ENCODE data around the gene COX20. TPM values are rescaled to one million over a fixed set of nuclear protein-coding genes. Genes with fewer than 3 reads are reported as not detected.
"Not testable (repeated sequence)": the region's sequence is repeated elsewhere in the genome, so short reads cannot be mapped to it uniquely, and the experiment has no call there.

COX20 gene
- total RNA-seq, 1 donor from 2014 or later, result 68.8 TPM

DNA sequence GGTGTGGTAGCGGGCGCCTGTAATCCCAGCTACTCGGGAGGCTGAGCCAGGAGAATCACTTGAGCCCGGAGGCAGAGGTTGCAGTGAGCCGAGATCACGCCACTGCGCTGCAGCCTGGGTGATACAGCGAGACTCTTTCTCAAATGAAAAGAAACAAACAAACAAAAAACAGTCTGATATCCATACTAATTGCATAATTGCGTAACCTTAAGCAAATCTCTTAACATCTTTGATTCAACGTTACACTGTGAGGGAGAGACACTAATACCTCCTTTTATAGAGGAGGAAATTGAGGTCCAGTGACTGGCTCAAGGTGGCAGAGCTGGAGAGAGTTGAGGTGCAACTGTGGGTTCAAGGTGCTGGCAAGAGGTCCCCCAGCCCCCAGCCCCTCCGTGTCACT is 12.6 kb upstream of the COX20 start:
- no peak overlapping the region for H3K4me3 ChIP-seq
- no peak overlapping the region for H3K27ac ChIP-seq (replicated peaks)
- no peaks in the 10 kb centered on the region for H3K4me1 ChIP-seq
- DNase-seq, result no peak
- no peaks in the 10 kb centered on the region for H3K27me3 ChIP-seq (ENCODE audit: low read depth)
- TF ChIP-seq, protein P1, sequence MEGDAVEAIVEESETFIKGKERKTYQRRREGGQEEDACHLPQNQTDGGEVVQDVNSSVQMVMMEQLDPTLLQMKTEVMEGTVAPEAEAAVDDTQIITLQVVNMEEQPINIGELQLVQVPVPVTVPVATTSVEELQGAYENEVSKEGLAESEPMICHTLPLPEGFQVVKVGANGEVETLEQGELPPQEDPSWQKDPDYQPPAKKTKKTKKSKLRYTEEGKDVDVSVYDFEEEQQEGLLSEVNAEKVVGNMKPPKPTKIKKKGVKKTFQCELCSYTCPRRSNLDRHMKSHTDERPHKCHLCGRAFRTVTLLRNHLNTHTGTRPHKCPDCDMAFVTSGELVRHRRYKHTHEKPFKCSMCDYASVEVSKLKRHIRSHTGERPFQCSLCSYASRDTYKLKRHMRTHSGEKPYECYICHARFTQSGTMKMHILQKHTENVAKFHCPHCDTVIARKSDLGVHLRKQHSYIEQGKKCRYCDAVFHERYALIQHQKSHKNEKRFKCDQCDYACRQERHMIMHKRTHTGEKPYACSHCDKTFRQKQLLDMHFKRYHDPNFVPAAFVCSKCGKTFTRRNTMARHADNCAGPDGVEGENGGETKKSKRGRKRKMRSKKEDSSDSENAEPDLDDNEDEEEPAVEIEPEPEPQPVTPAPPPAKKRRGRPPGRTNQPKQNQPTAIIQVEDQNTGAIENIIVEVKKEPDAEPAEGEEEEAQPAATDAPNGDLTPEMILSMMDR (IDR thresholded peaks at IDR 0.05; ENCODE audit: borderline replicate concordance), result no peak
- H3K9me3 ChIP-seq (replicated peaks), result no peaks in the 10 kb centered on the region
- intact Hi-C loops (cut with micrococcal nuclease), result no loop called here
- H3K36me3 ChIP-seq, result no peaks in the 10 kb centered on the region

DNA sequence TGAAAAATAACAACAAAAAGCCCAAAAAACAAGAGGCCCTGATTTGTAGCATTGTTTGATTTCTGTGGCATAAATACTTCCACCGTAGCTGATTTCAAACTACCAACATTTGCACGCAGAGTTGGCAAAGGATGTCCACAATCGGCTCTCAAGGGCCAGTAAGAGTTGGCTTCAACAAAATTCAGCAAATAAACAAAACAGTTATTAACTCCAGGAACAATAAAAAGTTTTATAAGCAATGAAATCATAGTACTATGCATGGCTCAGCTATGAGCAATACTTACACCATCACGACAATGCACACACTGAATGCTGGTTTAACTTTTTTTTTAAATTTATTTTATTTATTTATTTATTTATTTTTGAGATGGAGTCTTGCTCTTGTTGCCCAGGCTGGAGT is 8.7 kb upstream of the COX20 start:
- TF ChIP-seq, protein P1 (IDR thresholded peaks at IDR 0.05; ENCODE audit: borderline replicate concordance), result no peak
- intact Hi-C loops (cut with micrococcal nuclease), result no loop called here
- no peak for DNase-seq
- Histone ChIP-seq H3K27me3 (ENCODE audit: low read depth) (no peaks in the 10 kb centered on the region), H3K27ac (replicated peaks) (no peak overlapping the region), H3K9me3 (replicated peaks) (no peaks in the 10 kb centered on the region), H3K4me3 (no peak overlapping the region), H3K36me3 (no peaks in the 10 kb centered on the region), H3K4me1 (no peaks in the 10 kb centered on the region)

DNA sequence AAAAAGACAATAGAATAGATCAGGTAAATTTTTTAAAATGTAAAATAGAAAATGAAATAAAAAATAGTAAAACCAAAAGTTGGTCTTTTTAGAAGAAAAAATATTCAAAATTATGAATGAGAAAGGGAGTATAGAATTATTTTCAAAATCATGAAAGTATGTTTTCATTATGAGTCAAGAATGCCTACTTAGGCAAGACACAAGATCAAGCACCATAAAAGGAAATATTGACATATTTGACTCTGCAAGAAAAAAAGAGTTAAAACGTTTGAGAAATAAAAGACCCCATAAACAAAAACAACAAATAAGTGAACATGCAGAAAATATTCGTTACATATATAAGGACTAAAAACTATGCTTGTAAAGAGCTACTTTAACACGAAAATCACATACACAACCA is 4.8 kb upstream of the COX20 start:
- H3K27ac ChIP-seq (replicated peaks), result no peak overlapping the region
- intact Hi-C loops (cut with micrococcal nuclease), result loop anchor here (10.0 kb wide), 1 partner anchor 144 kb away; no protein-coding TSS in a partner anchor
- no peak overlapping the region for H3K4me3 ChIP-seq
- peaks cover 13% of the 10 kb centered on the region for H3K4me1 ChIP-seq
- H3K9me3 ChIP-seq (replicated peaks), result no peaks in the 10 kb centered on the region
- no peaks in the 10 kb centered on the region for H3K27me3 ChIP-seq (ENCODE audit: low read depth)
- TF ChIP-seq, protein P1 (IDR thresholded peaks at IDR 0.05; ENCODE audit: borderline replicate concordance), result no peak
- no peak for DNase-seq
- no peaks in the 10 kb centered on the region for H3K36me3 ChIP-seq

DNA sequence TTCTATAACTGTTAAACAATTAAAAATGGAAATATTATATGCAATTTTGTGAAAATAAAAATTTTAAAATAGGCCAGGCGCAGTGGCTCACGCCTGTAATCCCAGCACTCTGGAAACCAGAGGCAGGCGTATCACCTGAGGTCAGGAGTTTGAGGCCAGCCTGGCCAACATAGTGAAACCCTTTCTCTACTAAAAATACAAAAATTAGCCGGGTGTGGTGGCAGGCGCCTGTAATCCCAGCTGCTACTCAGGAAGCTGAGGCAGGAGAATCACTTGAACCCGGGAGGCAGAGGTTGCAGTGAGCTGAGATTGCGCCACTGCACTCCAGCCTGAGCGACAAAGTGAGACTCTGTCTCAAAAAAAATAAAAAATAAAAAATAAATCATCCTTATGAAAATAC is 2.2 kb upstream of the COX20 start:
- H3K27me3 ChIP-seq (ENCODE audit: low read depth); DNase-seq; H3K9me3 ChIP-seq (replicated peaks); H3K36me3 ChIP-seq: not testable (repeated sequence)
- H3K4me3 ChIP-seq, result peak overlapping the region; percentile 79
- H3K27ac ChIP-seq (replicated peaks), result peak overlapping the region; percentile 99
- intact Hi-C loops (cut with micrococcal nuclease), result loop anchor here (10.0 kb wide), 1 partner anchor 142 kb away; no protein-coding TSS in a partner anchor
- H3K4me1 ChIP-seq, result peaks cover 39% of the 10 kb centered on the region

DNA sequence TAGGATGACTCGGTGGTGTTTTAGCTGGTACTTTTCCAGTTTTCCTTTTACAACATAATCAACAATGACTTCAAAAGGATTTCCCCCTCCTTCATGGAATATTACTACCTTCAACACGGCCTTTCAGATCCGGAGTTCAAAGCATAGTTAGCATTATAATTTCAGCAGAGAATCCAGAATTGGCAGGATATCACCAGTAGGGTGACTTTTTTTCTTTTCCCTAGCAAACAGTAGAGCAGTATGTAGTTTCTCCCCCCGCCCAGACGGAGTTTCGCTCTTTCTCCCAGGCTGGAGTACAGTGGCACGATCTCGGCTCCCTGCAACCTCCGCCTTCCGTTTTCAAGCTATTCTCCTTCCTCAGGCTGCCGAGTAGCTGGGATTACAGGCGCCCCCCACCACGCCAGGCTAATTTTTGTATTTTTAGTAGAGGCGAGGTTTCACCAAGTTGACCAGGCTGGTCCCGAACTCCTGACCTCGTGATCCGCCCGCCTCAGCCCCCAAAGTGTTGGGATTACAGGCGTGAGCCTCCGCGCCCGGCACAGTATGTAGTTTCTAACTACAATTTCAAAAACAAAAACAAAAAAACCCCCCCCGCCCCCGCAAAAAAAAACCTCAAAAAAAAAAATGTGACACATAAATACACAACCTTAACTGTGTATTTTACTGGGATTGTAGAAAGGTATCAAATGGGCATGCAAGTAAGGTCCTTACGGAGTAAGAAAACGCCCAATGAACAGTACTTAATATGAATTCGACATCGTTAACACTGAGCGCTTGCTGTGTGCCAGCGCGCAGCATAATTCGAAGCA is 1.5 kb upstream of the COX20 start:
- peak overlapping the region; percentile 79 for H3K4me3 ChIP-seq
- peak; percentile 48 for DNase-seq
- intact Hi-C loops (cut with micrococcal nuclease), result loop anchor here (10.0 kb wide), 1 partner anchor 141 kb away; no protein-coding TSS in a partner anchor
- no peaks in the 10 kb centered on the region for H3K9me3 ChIP-seq (replicated peaks)
- H3K36me3 ChIP-seq, result peaks cover 13% of the 10 kb centered on the region
- no peaks in the 10 kb centered on the region for H3K27me3 ChIP-seq (ENCODE audit: low read depth)
- H3K4me1 ChIP-seq, result peaks cover 46% of the 10 kb centered on the region
- peak overlapping the region; percentile 99 for H3K27ac ChIP-seq (replicated peaks)
- TF ChIP-seq, protein P1 (IDR thresholded peaks at IDR 0.05; ENCODE audit: borderline replicate concordance), result peak; percentile 43

All from left ventricle myocardium inferior (tissue), 1 donor.